Subcutaneous adipose tissue (tissue), 4 donors: ENCODE data around the gene MARS1. TPM values are rescaled to one million over a fixed set of nuclear protein-coding genes. Genes with fewer than 3 reads are reported as not detected.

ENCODE experiments used
- total RNA-seq, 4 donors: library from RNA; depleted of rRNA; stranded (reverse); fragments of >200 nt; gene quantifications; one replicate each; pipeline ENCODE4 v1.1.0, GENCODE V29; 2016
- TF ChIP-seq, protein P1 (sequence below): fragments of 450-650 bp; IDR thresholded peaks from one replicate; pipeline ENCODE4 v1.5.1; 2016; ENCODE audit warnings: low read depth, mild to moderate bottlenecking, control low read depth, antibody characterized with exemption, moderate library complexity

Gene MARS1
- total RNA-seq, 4 donors from 2014 or later: 43.4 to 86.9 (median 47.5) TPM

DNA sequence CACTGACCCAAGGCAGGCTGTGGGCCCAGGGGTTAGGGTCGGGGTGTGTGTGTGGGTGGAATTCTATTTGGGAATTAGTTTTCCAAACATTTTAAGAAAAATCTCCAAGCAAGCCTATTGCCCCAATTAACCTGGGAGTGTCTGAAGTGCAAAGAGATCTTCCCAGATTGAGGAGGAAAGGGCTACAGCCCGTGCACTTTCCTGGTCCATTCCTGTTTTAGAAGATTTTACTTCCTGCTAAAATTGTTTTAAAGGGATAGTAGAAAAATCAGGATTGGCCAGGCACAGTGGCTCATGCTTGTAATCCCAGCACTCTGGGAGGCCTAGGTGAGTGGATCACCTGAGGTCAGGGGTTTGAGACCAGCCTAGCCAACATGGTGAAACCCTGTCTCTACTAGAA, 53.8 kb downstream of the MARS1 start:
- TF ChIP-seq, protein P1, sequence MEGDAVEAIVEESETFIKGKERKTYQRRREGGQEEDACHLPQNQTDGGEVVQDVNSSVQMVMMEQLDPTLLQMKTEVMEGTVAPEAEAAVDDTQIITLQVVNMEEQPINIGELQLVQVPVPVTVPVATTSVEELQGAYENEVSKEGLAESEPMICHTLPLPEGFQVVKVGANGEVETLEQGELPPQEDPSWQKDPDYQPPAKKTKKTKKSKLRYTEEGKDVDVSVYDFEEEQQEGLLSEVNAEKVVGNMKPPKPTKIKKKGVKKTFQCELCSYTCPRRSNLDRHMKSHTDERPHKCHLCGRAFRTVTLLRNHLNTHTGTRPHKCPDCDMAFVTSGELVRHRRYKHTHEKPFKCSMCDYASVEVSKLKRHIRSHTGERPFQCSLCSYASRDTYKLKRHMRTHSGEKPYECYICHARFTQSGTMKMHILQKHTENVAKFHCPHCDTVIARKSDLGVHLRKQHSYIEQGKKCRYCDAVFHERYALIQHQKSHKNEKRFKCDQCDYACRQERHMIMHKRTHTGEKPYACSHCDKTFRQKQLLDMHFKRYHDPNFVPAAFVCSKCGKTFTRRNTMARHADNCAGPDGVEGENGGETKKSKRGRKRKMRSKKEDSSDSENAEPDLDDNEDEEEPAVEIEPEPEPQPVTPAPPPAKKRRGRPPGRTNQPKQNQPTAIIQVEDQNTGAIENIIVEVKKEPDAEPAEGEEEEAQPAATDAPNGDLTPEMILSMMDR: no peak

DNA sequence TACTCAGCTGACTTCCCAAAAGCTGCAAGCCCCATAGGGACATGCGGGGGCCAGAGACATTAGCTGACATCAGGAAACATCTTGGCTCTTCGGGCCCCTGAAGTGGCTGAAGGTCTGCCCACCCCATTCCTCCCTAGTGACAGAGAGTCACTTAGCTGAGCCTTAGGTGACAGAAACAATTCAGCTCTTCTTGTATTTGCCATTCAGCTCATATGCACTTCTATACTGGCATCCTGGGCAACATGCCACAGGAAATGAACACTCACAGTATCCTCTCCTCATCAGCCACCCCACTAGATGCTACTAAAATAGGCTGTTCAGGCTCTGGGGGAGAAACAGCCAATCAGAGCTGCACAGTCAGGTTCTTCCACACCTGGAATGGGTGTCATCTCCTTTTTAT, 55.7 kb downstream of the MARS1 start:
- TF ChIP-seq, protein P1: no peak

GRCh38 chr12:57545809-57546437, 58.1 kb downstream of the MARS1 start:
- TF ChIP-seq, protein P1: no peak

- TF ChIP-seq, protein P1: no peak
Observed at GRCh38 chr12:57546438-57547287, 58.8 kb downstream of the MARS1 start, which contains the start of gene DCTN2. TSS of gene DCTN2 (minus strand) at chr12:57547192. CDS start at chr12:57547063, 129 bp downstream.

- TF ChIP-seq, protein P1: no peak
Observed at GRCh38 chr12:57547288-57548012, 59.6 kb downstream of the MARS1 start.

DNA sequence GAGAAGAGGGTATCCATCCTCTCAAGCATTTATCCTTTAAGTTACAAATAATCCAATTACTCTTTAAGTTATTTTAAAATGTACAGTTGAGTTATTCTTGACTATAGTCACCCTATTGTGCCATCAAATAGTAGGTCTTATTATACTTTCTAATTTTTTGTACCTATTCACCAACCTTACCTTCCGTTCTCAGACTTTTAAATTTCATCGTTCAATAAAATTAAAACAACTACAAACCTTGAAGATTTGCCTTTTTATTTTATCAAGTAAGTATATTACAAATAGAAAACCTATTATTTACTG, 60.1 kb downstream of the MARS1 start:
- TF ChIP-seq, protein P1: no peak

- TF ChIP-seq, protein P1: no peak
Observed at GRCh38 chr12:57548488-57548887, 60.6 kb downstream of the MARS1 start.
